RWPE1 (cell line): Measurements from ENCODE around the gene ASL.
"Not testable (repeated sequence)": the region's sequence is repeated elsewhere in the genome, so short reads cannot be mapped to it uniquely, and the experiment has no call there.

Experiments used
- CTCF ChIA-PET: fragments of 350-600 bp; sonication (Branson Sonifier 250); formaldehyde crosslinking; extraction: SDS; loops from one replicate; lab custom pipeline; 2021; lab: Yijun Ruan, JAX
- POLR2A ChIA-PET: fragments of 400-600 bp; formaldehyde crosslinking; extraction: SDS; loops from one replicate; lab custom pipeline; 2020; ENCODE audit warnings: antibody characterized with exemption; ENCODE audit not compliant: low non-redundant PET; lab: Yijun Ruan, JAX
- DNase-seq: peaks from one replicate; pipeline ENCODE4 v3.0.0; 2012; ENCODE audit warnings: low spot score
- H3K27ac ChIP-seq: fragments of 450-650 bp; 2 replicates; pipeline ENCODE4 v1.5.1; 2017
- CTCF ChIP-seq: fragments of 450-650 bp; conservative IDR thresholded peaks from 2 replicates; pipeline ENCODE4 v1.5.1; 2017; ENCODE audit warnings: low read depth, mild to moderate bottlenecking

The ASL gene

GRCh38 chr7:66119245-66119850 lies 43.7 kb downstream of the ASL start:
- CTCF ChIA-PET = interaction anchor here (0.6 kb wide), 1 partner anchor 314 kb away, joined by 3 read pairs; no protein-coding TSS in a partner anchor

GRCh38 chr7:66123175-66123528 lies 47.5 kb downstream of the ASL start:
- no peak overlapping the region for H3K27ac ChIP-seq
- DNase-seq = no peak
- ChIA-PET POLR2A (interaction anchor here (1.1 kb wide), 1 partner anchor 9 kb away, joined by 8 read pairs; the partner anchor contains the start of gene CRCP), CTCF (interaction anchor here (0.6 to 0.7 kb wide), 2 partner anchors 82 to 400 kb away, joined by 3 read pairs; no protein-coding TSS in a partner anchor)
- TF ChIP-seq CTCF = no peak

More at GRCh38 chr7:66119245-66119850, 43.7 kb downstream of the ASL start:
- DNase-seq = no peak
- no peak for TF ChIP-seq CTCF
- POLR2A ChIA-PET = no interaction called here
- no peak overlapping the region for H3K27ac ChIP-seq

GRCh38 chr7:66124569-66124861 lies 48.9 kb downstream of the ASL start:
- CTCF ChIA-PET, H3K27ac ChIP-seq, POLR2A ChIA-PET, DNase-seq: not testable (repeated sequence)

- CTCF ChIA-PET = interaction anchor here (0.6 kb wide), 1 partner anchor 11 kb away, joined by 4 read pairs; the partner anchor contains the start of gene CRCP
- DNase-seq = no peak
- no peak for TF ChIP-seq CTCF
- POLR2A ChIA-PET = no interaction called here
- H3K27ac ChIP-seq = no peak overlapping the region
Observed at GRCh38 chr7:66125052-66125694, 49.6 kb downstream of the ASL start.

- CTCF ChIA-PET = interaction anchor here (0.6 kb wide), 1 partner anchor 11 kb away, joined by 4 read pairs; the partner anchor contains the start of gene CRCP
- POLR2A ChIA-PET, H3K27ac ChIP-seq, DNase-seq: not testable (repeated sequence)
Observed at GRCh38 chr7:66125781-66126352, 50.2 kb downstream of the ASL start.

- H3K27ac ChIP-seq, POLR2A ChIA-PET, DNase-seq, CTCF ChIA-PET: not testable (repeated sequence)
Observed at GRCh38 chr7:66127172-66127571, 51.6 kb downstream of the ASL start.

GRCh38 chr7:66138994-66139752 lies 63.6 kb downstream of the ASL start:
- CTCF ChIA-PET = no interaction called here
- POLR2A ChIA-PET = no interaction called here
- no peak for DNase-seq
- TF ChIP-seq CTCF = no peak
- peak overlapping the region; percentile 41; the same call in 1 of the 2 replicates for H3K27ac ChIP-seq
